Calu3 (cell line): ENCODE measurements around the gene SESN1. TPM values are rescaled to one million over a fixed set of nuclear protein-coding genes. Genes with fewer than 3 reads are reported as not detected.

Experiments used
- BruUV-seq: library from RNA; stranded (reverse); fragments of 400-500 nt; replicated peaks from 2 replicates; lab custom pipeline; 2021; lab: Mats Ljungman, UMichigan
- CTCF ChIA-PET: fragments of 300-600 bp; sonication (Branson Sonifier 250); formaldehyde crosslinking; loops from one replicate; lab custom pipeline; 2022; ENCODE audit warnings: antibody characterized with exemption; lab: Charles Lee
- DNase-seq: peaks from one replicate; pipeline ENCODE4 v3.0.0; 2022
- H3K27ac Mint-ChIP-seq: one replicate; pipeline ENCODE4 v1.8.0; 2022; ENCODE audit warnings: mixed read lengths; ENCODE audit not compliant: unreplicated experiment
- H3K27me3 Mint-ChIP-seq: one replicate; pipeline ENCODE4 v1.8.0; 2022; ENCODE audit warnings: mixed read lengths; ENCODE audit not compliant: unreplicated experiment
- H3K36me3 Mint-ChIP-seq: one replicate; pipeline ENCODE4 v1.8.0; 2022; ENCODE audit warnings: mild to moderate bottlenecking, moderate library complexity, mixed read lengths; ENCODE audit not compliant: insufficient read depth, unreplicated experiment
- H3K4me1 Mint-ChIP-seq: one replicate; pipeline ENCODE4 v1.8.0; 2022; ENCODE audit warnings: mild to moderate bottlenecking, low read depth, mixed read lengths; ENCODE audit not compliant: unreplicated experiment
- H3K4me3 Mint-ChIP-seq: one replicate; pipeline ENCODE4 v1.8.0; 2022; ENCODE audit warnings: mild to moderate bottlenecking, low read depth, moderate library complexity, mixed read lengths; ENCODE audit not compliant: unreplicated experiment
- H3K9me3 Mint-ChIP-seq: one replicate; pipeline ENCODE4 v1.8.0; 2022; ENCODE audit warnings: low read depth, mixed read lengths; ENCODE audit not compliant: unreplicated experiment
- CTCF ChIP-seq: fragments of 200-600 bp; IDR thresholded peaks from one replicate; pipeline ENCODE4 v1.8.0; 2022; ENCODE audit warnings: antibody characterized with exemption; ENCODE audit not compliant: unreplicated experiment
- intact Hi-C: fragments of 100-400 bp; cut with micrococcal nuclease; formaldehyde crosslinking; loops from one replicate; pipeline ENCODE4 v1.10.0; 2022; ENCODE audit not compliant: unreplicated experiment
- total RNA-seq: library from RNA; stranded (reverse); gene quantifications from 2 replicates; pipeline ENCODE4 v1.2.3, GENCODE V29; 2022

Gene SESN1
- total RNA-seq, 1 experiment from 2014 or later = 5.9 TPM

GRCh38 chr6:109000289-109000688 is 94.4 kb downstream of the SESN1 start:
- no peak for TF ChIP-seq CTCF
- Mint-ChIP-seq H3K27me3 (no peaks in the 10 kb centered on the region), H3K9me3 (no peaks in the 10 kb centered on the region), H3K27ac (no peak overlapping the region), H3K4me3 (no peak overlapping the region), H3K4me1 (no peaks in the 10 kb centered on the region), H3K36me3 (no peaks in the 10 kb centered on the region)
- BruUV-seq = no TSS peak
- CTCF ChIA-PET = no interaction called here
- intact Hi-C loops = no loop called here
- no peak for DNase-seq

GRCh38 chr6:108999428-108999827 is 95.2 kb downstream of the SESN1 start:
- no peak overlapping the region for H3K27ac Mint-ChIP-seq
- no peak overlapping the region for H3K4me3 Mint-ChIP-seq
- DNase-seq = no peak
- CTCF ChIA-PET = no interaction called here
- no TSS peak for BruUV-seq
- no peaks in the 10 kb centered on the region for H3K4me1 Mint-ChIP-seq
- no peak for TF ChIP-seq CTCF
- no peaks in the 10 kb centered on the region for H3K9me3 Mint-ChIP-seq
- H3K27me3 Mint-ChIP-seq = no peaks in the 10 kb centered on the region
- H3K36me3 Mint-ChIP-seq = no peaks in the 10 kb centered on the region
- intact Hi-C loops = no loop called here

- Mint-ChIP-seq H3K36me3 (no peaks in the 10 kb centered on the region), H3K27ac (no peak overlapping the region), H3K4me3 (no peak overlapping the region), H3K27me3 (no peaks in the 10 kb centered on the region), H3K4me1 (no peaks in the 10 kb centered on the region), H3K9me3 (no peaks in the 10 kb centered on the region)
- CTCF ChIA-PET = no interaction called here
- intact Hi-C loops = no loop called here
- no peak for TF ChIP-seq CTCF
- BruUV-seq = no TSS peak
- DNase-seq = no peak
Observed at GRCh38 chr6:108998485-108998884, 96.2 kb downstream of the SESN1 start.

- peaks cover 10% of the 10 kb centered on the region for H3K4me1 Mint-ChIP-seq
- no TSS peak for BruUV-seq
- CTCF ChIA-PET = no interaction called here
- H3K9me3 Mint-ChIP-seq = no peaks in the 10 kb centered on the region
- no peak for DNase-seq
- H3K36me3 Mint-ChIP-seq = no peaks in the 10 kb centered on the region
- H3K27me3 Mint-ChIP-seq = no peaks in the 10 kb centered on the region
- intact Hi-C loops = no loop called here
- no peak overlapping the region for H3K4me3 Mint-ChIP-seq
- H3K27ac Mint-ChIP-seq = no peak overlapping the region
- no peak for TF ChIP-seq CTCF
Observed at GRCh38 chr6:108996208-108996607, 98.4 kb downstream of the SESN1 start.
